Fibroblast of lung (primary cell): Measurements from ENCODE around the gene TAF3. TPM values are rescaled to one million over a fixed set of nuclear protein-coding genes. Genes with fewer than 3 reads are reported as not detected.

ENCODE experiments used
- DNase-seq, 2 donors: peaks; one replicate each; pipeline versions ENCODE4 v3.0.0 to v3.0.0-alpha.2; 2010; ENCODE audit warnings: low read depth in 2 of 2
- H2AFZ ChIP-seq: 2 replicates; pipeline ENCODE4 v1.5.1; 2012; ENCODE audit warnings: low read length, control low read depth, inconsistent platforms
- H3K27ac ChIP-seq: 2 replicates; pipeline ENCODE4 v1.5.1; 2011; ENCODE audit warnings: low read length, control low read depth; ENCODE audit not compliant: insufficient read depth
- H3K27me3 ChIP-seq: 2 replicates; pipeline ENCODE4 v1.5.1; 2011; ENCODE audit warnings: mild to moderate bottlenecking, low read length; ENCODE audit not compliant: control insufficient read depth, insufficient read depth
- H3K36me3 ChIP-seq: 2 replicates; pipeline ENCODE4 v1.5.1; 2011; ENCODE audit warnings: low read length; ENCODE audit not compliant: control insufficient read depth, insufficient read depth
- H3K4me1 ChIP-seq: 2 replicates; pipeline ENCODE4 v1.5.1; 2011; ENCODE audit warnings: low read length; ENCODE audit not compliant: control insufficient read depth, insufficient read depth; ENCODE audit errors: extremely low read depth
- H3K4me2 ChIP-seq: 2 replicates; pipeline ENCODE4 v1.5.1; 2011; ENCODE audit warnings: low read length, control low read depth; ENCODE audit not compliant: insufficient read depth; ENCODE audit errors: extremely low read depth
- H3K4me3 ChIP-seq, 4 experiments: fragments of 200-600 bp in 1 of 4; sonication (generic) in 1 of 4; replicated peaks in 1 of 4; 2 replicates each; pipeline ENCODE4 v1.5.1; 2011 to 2016; ENCODE audit warnings: low read length in 4 of 4, low read depth in 3 of 4, mild to moderate bottlenecking in 3 of 4, control low read depth in 2 of 4, inconsistent platforms in 1 of 4, mixed read lengths in 1 of 4; ENCODE audit not compliant: insufficient read depth in 1 of 4; ENCODE audit errors: control extremely low read depth in 1 of 4
- H3K79me2 ChIP-seq: 2 replicates; pipeline ENCODE4 v1.5.1; 2012; ENCODE audit warnings: mild to moderate bottlenecking, low read length, inconsistent platforms; ENCODE audit not compliant: control insufficient read depth, insufficient read depth
- H3K9ac ChIP-seq: 2 replicates; pipeline ENCODE4 v1.5.1; 2011; ENCODE audit warnings: mild to moderate bottlenecking, low read length, control low read depth; ENCODE audit not compliant: insufficient read depth
- H3K9me3 ChIP-seq: 2 replicates; pipeline ENCODE4 v1.5.1; 2012; ENCODE audit warnings: low read depth, low read length; ENCODE audit not compliant: control insufficient read depth, insufficient read depth
- H4K20me1 ChIP-seq: 2 replicates; pipeline ENCODE4 v1.5.1; 2011; ENCODE audit warnings: low read length; ENCODE audit not compliant: control insufficient read depth, insufficient read depth; ENCODE audit errors: extremely low read depth
- EZH2 ChIP-seq: IDR thresholded peaks from 2 replicates; pipeline ENCODE4 v1.5.1; 2012; ENCODE audit warnings: low read length, control low read depth, mild to moderate bottlenecking; ENCODE audit errors: missing control alignments
- polyA plus RNA-seq, 2 donors: library from polyadenylated mRNA; depleted of rRNA in 1 of 2; stranded (reverse) in 1 of 2; unstranded in 1 of 2; fragments of >200 nt; gene quantifications; 2 replicates each; pipeline ENCODE4 v1.2.1, GENCODE V29; 2011 to 2012; ENCODE audit warnings: missing spikeins in 1 of 2
- total RNA-seq: library from RNA; depleted of rRNA; stranded (reverse); fragments of >200 nt; gene quantifications from 2 replicates; pipeline ENCODE4 v1.2.1, GENCODE V29; 2014
- TF ChIP-seq, protein P1 (sequence below), 2 donors: IDR thresholded peaks in 1 of 2; conservative IDR thresholded peaks in 1 of 2; 1 replicate in 1 of 2; 2 replicates in 1 of 2; pipeline ENCODE4 v1.5.1; 2011 to 2012; ENCODE audit warnings: low read length in 2 of 2, control low read depth in 1 of 2, inconsistent platforms in 1 of 2, low read depth in 1 of 2, mild to moderate bottlenecking in 1 of 2

TAF3 gene
- total and polyA plus RNA-seq, 2 donors (not counting 1 experiment from before 2014, with no cell fraction given), result 2.1 to 4.0 TPM

DNA sequence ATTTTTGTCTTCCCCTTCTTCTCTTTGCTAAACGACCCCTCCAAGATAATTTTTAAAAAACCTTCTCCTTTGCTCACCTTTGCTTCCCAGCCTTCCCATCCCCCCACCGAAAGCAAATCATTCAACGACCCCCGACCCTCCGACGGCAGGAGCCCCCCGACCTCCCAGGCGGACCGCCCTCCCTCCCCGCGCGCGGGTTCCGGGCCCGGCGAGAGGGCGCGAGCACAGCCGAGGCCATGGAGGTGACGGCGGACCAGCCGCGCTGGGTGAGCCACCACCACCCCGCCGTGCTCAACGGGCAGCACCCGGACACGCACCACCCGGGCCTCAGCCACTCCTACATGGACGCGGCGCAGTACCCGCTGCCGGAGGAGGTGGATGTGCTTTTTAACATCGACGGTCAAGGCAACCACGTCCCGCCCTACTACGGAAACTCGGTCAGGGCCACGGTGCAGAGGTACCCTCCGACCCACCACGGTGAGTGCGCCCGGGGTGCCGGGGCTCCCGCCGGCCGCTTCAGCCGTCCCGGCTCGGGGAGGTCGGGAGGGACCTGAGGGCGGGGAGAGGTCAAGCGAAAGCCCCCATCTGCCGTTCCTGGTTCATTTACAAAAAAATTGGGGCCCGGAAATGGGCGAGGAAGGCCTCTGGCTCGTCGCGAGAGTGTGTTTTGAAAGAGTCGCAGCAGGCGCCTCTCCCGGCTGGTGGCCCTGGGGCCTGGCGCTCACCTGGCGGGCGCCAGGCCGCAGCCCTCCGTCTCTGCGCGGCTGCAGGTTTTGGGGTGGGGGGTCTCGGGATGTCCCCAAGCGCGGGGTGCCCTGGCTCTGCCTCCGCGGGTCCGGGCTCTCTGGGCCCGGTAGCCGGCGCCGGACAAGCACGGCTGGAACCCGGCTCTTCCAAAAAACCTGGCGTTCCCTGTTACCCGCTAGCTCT, 237.4 kb downstream of the TAF3 start:
- no peaks in the 10 kb centered on the region for H4K20me1 ChIP-seq
- peaks cover 62% of the 10 kb centered on the region for H3K27me3 ChIP-seq
- TF ChIP-seq, protein P1, sequence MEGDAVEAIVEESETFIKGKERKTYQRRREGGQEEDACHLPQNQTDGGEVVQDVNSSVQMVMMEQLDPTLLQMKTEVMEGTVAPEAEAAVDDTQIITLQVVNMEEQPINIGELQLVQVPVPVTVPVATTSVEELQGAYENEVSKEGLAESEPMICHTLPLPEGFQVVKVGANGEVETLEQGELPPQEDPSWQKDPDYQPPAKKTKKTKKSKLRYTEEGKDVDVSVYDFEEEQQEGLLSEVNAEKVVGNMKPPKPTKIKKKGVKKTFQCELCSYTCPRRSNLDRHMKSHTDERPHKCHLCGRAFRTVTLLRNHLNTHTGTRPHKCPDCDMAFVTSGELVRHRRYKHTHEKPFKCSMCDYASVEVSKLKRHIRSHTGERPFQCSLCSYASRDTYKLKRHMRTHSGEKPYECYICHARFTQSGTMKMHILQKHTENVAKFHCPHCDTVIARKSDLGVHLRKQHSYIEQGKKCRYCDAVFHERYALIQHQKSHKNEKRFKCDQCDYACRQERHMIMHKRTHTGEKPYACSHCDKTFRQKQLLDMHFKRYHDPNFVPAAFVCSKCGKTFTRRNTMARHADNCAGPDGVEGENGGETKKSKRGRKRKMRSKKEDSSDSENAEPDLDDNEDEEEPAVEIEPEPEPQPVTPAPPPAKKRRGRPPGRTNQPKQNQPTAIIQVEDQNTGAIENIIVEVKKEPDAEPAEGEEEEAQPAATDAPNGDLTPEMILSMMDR (conservative IDR thresholded peaks at IDR 0.05 in 1 of 2, IDR thresholded peaks at IDR 0.05 in 1 of 2; ENCODE audit: low read depth in 1 of 2, low read length in 2 of 2), result no peak
- peak; percentile 82 for TF ChIP-seq EZH2
- H3K9ac ChIP-seq, result no peak overlapping the region
- H3K4me2 ChIP-seq, result no peak overlapping the region
- no peaks in the 10 kb centered on the region for H3K9me3 ChIP-seq
- no peak overlapping the region for H3K27ac ChIP-seq
- no peak for DNase-seq
- H3K36me3 ChIP-seq, result no peaks in the 10 kb centered on the region
- peaks cover 5% of the 10 kb centered on the region for H3K4me1 ChIP-seq
- no peak overlapping the region for H3K4me3 ChIP-seq
- H2AFZ ChIP-seq, result no peak overlapping the region
- no peaks in the 10 kb centered on the region for H3K79me2 ChIP-seq

DNA sequence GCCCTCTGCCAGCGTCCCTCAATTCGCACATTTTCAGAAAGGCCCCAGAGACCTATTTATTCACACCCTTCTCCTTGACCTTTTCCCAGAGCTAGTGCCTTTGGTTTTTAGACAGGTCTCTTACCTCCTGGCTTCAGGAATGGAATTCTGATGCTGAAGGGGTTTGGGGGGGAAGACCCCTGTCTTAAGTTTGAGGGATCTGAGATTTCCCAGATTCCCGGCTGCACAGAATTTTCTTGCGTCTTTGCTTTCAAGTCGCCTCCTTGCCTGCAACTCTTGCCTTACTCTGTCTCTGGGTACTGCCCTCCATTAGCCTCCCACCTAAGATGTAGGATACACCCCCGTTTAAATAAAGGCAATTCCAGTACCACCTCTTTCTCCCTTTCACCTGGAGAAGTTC, 238.1 kb downstream of the TAF3 start:
- no peak overlapping the region for H3K9ac ChIP-seq

DNA sequence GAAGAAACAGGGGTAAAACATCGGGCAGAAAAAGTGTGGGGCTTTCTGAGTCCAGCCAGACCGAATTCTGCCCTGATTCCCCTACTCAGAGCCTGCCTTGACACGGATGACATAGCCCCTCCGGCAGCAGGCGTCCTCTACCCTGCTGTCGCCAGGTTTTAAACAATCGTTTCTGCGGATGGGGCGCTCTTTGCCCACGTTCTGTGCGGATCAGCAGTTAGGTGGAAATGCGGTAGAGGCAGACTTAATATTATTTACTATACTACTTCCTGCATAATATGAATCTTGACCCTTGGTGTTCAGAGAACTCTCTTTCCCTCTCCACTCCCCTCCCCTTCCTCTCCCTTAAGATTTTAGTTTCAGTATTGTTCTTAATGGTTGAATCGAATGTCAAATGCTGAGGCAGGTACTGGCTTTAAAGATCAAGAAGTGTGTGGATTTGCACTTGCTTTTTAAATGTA, 238.6 kb downstream of the TAF3 start:
- H3K27me3 ChIP-seq, result peaks cover 55% of the 10 kb centered on the region
- H3K9me3 ChIP-seq, result no peaks in the 10 kb centered on the region
- TF ChIP-seq EZH2, result no peak
- TF ChIP-seq, protein P1 (conservative IDR thresholded peaks at IDR 0.05 in 1 of 2, IDR thresholded peaks at IDR 0.05 in 1 of 2; ENCODE audit: low read depth in 1 of 2, low read length in 2 of 2), result no peak
- no peak overlapping the region for H3K9ac ChIP-seq
- no peaks in the 10 kb centered on the region for H3K36me3 ChIP-seq
- H3K4me1 ChIP-seq, result peaks cover 5% of the 10 kb centered on the region
- no peaks in the 10 kb centered on the region for H4K20me1 ChIP-seq
- H3K79me2 ChIP-seq, result no peaks in the 10 kb centered on the region
- H3K4me2 ChIP-seq, result no peak overlapping the region
- DNase-seq, result no peak
- H2AFZ ChIP-seq, result no peak overlapping the region
- H3K4me3 ChIP-seq, result no peak overlapping the region
- no peak overlapping the region for H3K27ac ChIP-seq

More for the DNA sequence above, 238.1 kb downstream of the TAF3 start:
- Histone ChIP-seq H3K4me3 (no peak overlapping the region), H3K4me2 (no peak overlapping the region), H3K79me2 (no peaks in the 10 kb centered on the region), H2AFZ (no peak overlapping the region), H4K20me1 (no peaks in the 10 kb centered on the region), H3K36me3 (no peaks in the 10 kb centered on the region), H3K4me1 (peaks cover 5% of the 10 kb centered on the region), H3K27ac (no peak overlapping the region), H3K9me3 (no peaks in the 10 kb centered on the region), H3K27me3 (peaks cover 57% of the 10 kb centered on the region)
- no peak for DNase-seq
- TF ChIP-seq EZH2, result no peak
- TF ChIP-seq, protein P1 (conservative IDR thresholded peaks at IDR 0.05 in 1 of 2, IDR thresholded peaks at IDR 0.05 in 1 of 2; ENCODE audit: low read depth in 1 of 2, low read length in 2 of 2), result no peak
